Gastroesophageal sphincter (tissue), 3 donors: Measurements from ENCODE around the gene REL.

ENCODE experiments used
- CTCF ChIP-seq, 4 experiments: fragments of 200-600 bp in 2 of 4; fragments of 450-650 bp in 2 of 4; sonication (generic) in 1 of 4; IDR thresholded peaks; one replicate each; pipeline ENCODE4 v1.5.1; 2017 to 2019; ENCODE audit warnings: antibody characterized with exemption in 4 of 4, mild to moderate bottlenecking in 2 of 4, moderate library complexity in 2 of 4
- POLR2A ChIP-seq, 2 donors: fragments of 450-650 bp; IDR thresholded peaks; one replicate each; pipeline ENCODE4 v1.6.1; 2017; ENCODE audit warnings: antibody characterized with exemption in 2 of 2, mild to moderate bottlenecking in 2 of 2, moderate library complexity in 1 of 2

GRCh38 chr2:60861736-60862135 is 19.6 kb upstream of the REL start:
- TF ChIP-seq POLR2A (IDR thresholded peaks at IDR 0.05) (no peak), CTCF (IDR thresholded peaks at IDR 0.05) (no peak)
